Measurements from ENCODE around the gene CASR. TPM values are rescaled to one million over a fixed set of nuclear protein-coding genes. Genes with fewer than 3 reads are reported as not detected.

The CASR gene
- total RNA-seq, 1 donor, result not detected

GRCh38 chr3:122213650-122214049, 30.2 kb downstream of the CASR start:
- DNase-seq (ENCODE audit: low read depth), result no peak
- TF ChIP-seq, protein P1, sequence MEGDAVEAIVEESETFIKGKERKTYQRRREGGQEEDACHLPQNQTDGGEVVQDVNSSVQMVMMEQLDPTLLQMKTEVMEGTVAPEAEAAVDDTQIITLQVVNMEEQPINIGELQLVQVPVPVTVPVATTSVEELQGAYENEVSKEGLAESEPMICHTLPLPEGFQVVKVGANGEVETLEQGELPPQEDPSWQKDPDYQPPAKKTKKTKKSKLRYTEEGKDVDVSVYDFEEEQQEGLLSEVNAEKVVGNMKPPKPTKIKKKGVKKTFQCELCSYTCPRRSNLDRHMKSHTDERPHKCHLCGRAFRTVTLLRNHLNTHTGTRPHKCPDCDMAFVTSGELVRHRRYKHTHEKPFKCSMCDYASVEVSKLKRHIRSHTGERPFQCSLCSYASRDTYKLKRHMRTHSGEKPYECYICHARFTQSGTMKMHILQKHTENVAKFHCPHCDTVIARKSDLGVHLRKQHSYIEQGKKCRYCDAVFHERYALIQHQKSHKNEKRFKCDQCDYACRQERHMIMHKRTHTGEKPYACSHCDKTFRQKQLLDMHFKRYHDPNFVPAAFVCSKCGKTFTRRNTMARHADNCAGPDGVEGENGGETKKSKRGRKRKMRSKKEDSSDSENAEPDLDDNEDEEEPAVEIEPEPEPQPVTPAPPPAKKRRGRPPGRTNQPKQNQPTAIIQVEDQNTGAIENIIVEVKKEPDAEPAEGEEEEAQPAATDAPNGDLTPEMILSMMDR (IDR thresholded peaks at IDR 0.05; ENCODE audit: insufficient read depth, low read length), result no peak
- no peak overlapping the region for H3K4me3 ChIP-seq (ENCODE audit: low read depth, low read length)

DNA sequence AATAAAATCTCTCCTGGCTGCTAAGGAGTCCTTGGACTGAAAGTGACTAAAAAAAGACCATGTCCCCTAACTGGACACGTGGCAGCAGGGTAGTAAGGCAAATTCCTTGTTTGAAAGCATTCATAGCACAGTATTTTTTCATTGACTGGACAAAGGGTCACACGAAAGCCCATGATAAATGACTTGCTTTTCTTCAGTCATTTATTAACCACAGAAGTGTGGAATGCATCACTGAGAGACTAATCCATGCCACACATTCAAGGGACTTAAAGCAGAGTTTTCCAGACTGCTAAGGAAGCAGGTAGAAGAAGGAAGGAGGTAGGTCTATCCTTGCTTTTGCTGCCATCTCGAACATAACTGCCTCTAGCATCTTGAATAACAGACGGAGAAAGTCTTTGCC, 31.2 kb downstream of the CASR start:
- no peak for DNase-seq (ENCODE audit: low read depth)
- no peak overlapping the region for H3K4me3 ChIP-seq (ENCODE audit: low read depth, low read length)
- TF ChIP-seq, protein P1 (IDR thresholded peaks at IDR 0.05; ENCODE audit: insufficient read depth, low read length), result no peak

DNA sequence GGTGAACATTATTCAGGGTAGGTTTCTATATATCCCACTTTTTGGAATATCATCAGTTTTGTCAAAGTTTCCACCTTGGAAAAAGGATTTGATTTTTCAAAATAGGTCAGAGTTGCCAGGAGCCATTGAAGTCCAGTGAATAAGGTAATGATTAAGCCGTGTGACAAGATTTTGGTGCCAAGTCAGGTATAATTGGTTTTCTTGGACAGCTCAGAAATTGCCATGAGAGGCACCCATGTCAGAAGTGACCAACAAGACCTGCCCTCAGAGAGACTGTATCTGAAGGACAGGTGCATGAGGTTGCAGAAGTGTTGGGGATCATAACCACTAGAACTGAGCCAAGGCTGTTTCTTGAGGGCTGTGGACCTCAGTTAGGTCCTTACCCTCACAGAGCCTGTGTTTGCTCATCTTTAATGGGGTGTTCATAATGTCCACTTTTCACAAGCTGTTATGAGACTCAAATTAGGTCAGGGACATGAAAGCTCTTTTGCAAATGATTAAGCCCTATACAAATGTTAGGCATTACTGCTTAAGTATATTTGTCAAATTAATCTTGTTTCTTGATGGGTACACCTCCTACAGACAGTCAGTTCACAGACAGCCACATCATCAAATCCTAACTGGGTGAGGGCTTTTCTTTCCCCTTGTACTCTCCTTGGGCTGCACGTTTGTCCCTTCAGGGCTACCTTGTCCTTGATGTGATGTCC, 32.3 kb downstream of the CASR start:
- TF ChIP-seq, protein P1 (IDR thresholded peaks at IDR 0.05; ENCODE audit: insufficient read depth, low read length), result no peak
- DNase-seq (ENCODE audit: low read depth), result no peak
- H3K4me3 ChIP-seq (ENCODE audit: low read depth, low read length), result no peak overlapping the region

DNA sequence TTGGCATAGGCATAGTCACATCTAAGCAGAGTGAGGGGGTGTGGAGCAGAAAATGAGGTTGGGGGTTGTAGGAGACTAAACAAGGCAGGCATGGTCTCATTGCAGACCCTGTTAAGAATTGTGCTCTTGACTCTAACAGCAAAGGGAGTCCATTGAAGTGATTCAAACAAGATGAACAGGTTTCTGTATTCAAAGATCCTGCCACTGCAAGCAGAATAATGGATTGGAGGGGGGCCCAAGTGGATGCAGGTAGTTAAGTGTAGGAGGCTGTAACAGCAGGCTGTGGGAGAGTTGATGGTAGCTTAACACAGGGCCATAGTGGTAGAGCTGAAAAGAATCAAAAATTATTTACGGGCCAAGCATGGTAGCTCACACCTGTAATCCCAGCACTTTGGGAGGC, 34.4 kb downstream of the CASR start:
- TF ChIP-seq, protein P1 (IDR thresholded peaks at IDR 0.05; ENCODE audit: insufficient read depth, low read length), result no peak
- no peak for DNase-seq (ENCODE audit: low read depth)
- H3K4me3 ChIP-seq (ENCODE audit: low read depth, low read length), result no peak overlapping the region

GRCh38 chr3:122219242-122219872, 35.9 kb downstream of the CASR start:
- H3K4me3 ChIP-seq (ENCODE audit: low read depth, low read length), result no peak overlapping the region
- DNase-seq (ENCODE audit: low read depth), result no peak
- TF ChIP-seq, protein P1 (IDR thresholded peaks at IDR 0.05; ENCODE audit: insufficient read depth, low read length), result no peak

DNA sequence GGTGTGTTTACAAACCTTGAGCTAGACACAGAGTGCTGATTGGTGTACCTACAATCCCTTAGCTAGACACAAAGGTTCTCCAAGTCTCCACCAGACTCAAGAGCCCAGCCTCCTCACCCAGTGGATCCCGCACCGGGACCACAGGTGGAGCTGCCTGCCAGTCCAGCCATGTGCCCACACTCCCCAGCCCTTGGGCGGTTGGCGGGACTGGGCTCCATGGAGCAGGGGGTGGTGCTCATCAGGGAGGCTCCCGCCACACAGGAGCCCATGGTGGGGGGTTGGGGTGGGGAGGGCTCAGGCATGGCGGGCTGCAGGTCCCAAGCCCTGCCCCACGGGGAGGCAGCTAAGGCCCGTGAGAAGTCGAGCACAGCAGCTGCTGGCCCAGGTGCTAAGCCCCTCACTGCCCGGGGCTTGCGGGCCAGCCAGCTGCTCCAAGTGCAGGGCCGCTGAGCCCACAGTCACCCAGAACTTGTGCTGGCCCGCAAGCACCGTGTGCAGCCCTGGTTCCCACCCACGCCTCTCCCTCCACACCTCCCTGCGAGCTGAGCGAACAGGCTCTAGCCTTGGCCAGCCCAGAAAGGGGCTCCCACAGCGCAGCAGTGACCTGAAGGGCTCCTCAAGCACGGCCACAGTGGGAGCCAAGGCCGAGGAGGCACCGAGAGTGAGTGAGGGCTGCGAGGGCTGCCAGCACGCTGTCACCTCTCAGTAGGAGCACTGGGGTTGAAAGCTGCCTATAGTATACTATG, 43.7 kb downstream of the CASR start:
- TF ChIP-seq, protein P1 (IDR thresholded peaks at IDR 0.05; ENCODE audit: insufficient read depth, low read length), result no peak

More for the DNA sequence above, 43.7 kb downstream of the CASR start:
- DNase-seq (ENCODE audit: low read depth), result no peak
- no peak overlapping the region for H3K4me3 ChIP-seq (ENCODE audit: low read depth, low read length)
